ENCODE measurements around the gene TYMS.

- no peak for TF ChIP-seq CTCF (IDR thresholded peaks at IDR 0.05)
- TF ChIP-seq POLR2A (IDR thresholded peaks at IDR 0.05): no peak
These were observed 19.7 kb downstream of the TYMS start for GRCh38 chr18:677145-677544.
